Tibial artery (tissue), 4 donors: ENCODE data around the gene GID8.

Experiments used
- DNase-seq, 2 donors: peaks; one replicate each; pipeline ENCODE4 v3.0.0-alpha.2; 2019
- H3K27ac ChIP-seq, 2 donors: fragments of 200-600 bp; sonication (generic) in 1 of 2; 1 replicate in 1 of 2; 2 replicates in 1 of 2; pipeline ENCODE4 v1.5.1; 2018 to 2019; ENCODE audit warnings: mild to moderate bottlenecking in 1 of 2
- H3K27me3 ChIP-seq, 2 donors: fragments of 200-600 bp; sonication (generic) in 1 of 2; one replicate each; pipeline versions ENCODE4 v1.5.1 to v1.6.0; 2016 to 2019
- H3K36me3 ChIP-seq, 3 donors: fragments of 200-600 bp; sonication (generic) in 2 of 3; one replicate each; pipeline ENCODE4 v1.5.1; 2016 to 2019; ENCODE audit warnings: mild to moderate bottlenecking in 2 of 3
- H3K4me1 ChIP-seq, 4 donors: fragments of 200-600 bp; sonication (generic) in 2 of 4; 1 replicate in 3 of 4; 2 replicates in 1 of 4; pipeline ENCODE4 v1.5.1; 2016 to 2019
- H3K4me3 ChIP-seq, 2 donors: fragments of 200-600 bp; sonication (generic) in 1 of 2; 1 replicate in 1 of 2; 2 replicates in 1 of 2; pipeline ENCODE4 v1.5.1; 2018 to 2019; ENCODE audit warnings: mild to moderate bottlenecking in 2 of 2
- H3K9me3 ChIP-seq, 3 donors: fragments of 200-600 bp; sonication (generic) in 1 of 3; one replicate each; pipeline ENCODE4 v1.5.1; 2016 to 2019
- intact Hi-C: fragments of 100-400 bp; cut with DNase I; formaldehyde crosslinking; loops from one replicate; pipeline ENCODE4 v1.15.0; 2023; ENCODE audit warnings: low total_unique reads
- TF ChIP-seq, protein P1 (sequence below), 2 experiments: fragments of 200-600 bp in 1 of 2; fragments of 450-650 bp in 1 of 2; IDR thresholded peaks; one replicate each; pipeline ENCODE4 v1.5.1; 2017 to 2019; ENCODE audit warnings: antibody characterized with exemption in 2 of 2, mild to moderate bottlenecking in 1 of 2, moderate library complexity in 1 of 2

Gene GID8

DNA sequence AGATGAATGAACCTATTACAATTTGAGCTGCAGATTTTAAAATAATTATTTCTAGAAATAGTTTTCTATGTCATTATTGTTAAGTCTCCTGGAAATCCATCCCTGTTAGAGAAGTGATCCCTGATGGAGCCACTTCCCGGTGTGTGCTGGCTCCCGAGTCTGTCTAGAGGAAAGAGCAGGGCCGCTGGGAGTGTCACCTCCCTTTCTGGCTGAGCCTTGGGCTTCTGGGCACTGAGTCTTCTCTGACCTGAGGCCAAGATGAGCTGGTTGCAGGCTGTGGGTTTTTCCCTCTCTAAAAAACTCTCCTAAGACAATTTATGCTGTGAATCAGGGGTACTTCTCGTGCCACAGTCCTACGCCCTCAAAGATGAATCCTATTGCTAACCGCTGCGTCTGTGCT is 47.5 kb upstream of the GID8 start:
- TF ChIP-seq, protein P1, sequence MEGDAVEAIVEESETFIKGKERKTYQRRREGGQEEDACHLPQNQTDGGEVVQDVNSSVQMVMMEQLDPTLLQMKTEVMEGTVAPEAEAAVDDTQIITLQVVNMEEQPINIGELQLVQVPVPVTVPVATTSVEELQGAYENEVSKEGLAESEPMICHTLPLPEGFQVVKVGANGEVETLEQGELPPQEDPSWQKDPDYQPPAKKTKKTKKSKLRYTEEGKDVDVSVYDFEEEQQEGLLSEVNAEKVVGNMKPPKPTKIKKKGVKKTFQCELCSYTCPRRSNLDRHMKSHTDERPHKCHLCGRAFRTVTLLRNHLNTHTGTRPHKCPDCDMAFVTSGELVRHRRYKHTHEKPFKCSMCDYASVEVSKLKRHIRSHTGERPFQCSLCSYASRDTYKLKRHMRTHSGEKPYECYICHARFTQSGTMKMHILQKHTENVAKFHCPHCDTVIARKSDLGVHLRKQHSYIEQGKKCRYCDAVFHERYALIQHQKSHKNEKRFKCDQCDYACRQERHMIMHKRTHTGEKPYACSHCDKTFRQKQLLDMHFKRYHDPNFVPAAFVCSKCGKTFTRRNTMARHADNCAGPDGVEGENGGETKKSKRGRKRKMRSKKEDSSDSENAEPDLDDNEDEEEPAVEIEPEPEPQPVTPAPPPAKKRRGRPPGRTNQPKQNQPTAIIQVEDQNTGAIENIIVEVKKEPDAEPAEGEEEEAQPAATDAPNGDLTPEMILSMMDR (IDR thresholded peaks at IDR 0.05) = no peak
- Histone ChIP-seq H3K36me3 (peaks cover 67 to 100% (median 86%) of the 10 kb centered on the region in 3 donors), H3K27ac (no peak overlapping the region), H3K4me1 (peaks cover 0 to 6% (median 0%) of the 10 kb centered on the region in 4 donors), H3K4me3 (no peak overlapping the region), H3K9me3 (no peaks in the 10 kb centered on the region), H3K27me3 (no peaks in the 10 kb centered on the region)
- DNase-seq = no peak
- intact Hi-C loops = no loop called here

- Histone ChIP-seq H3K27me3 (no peaks in the 10 kb centered on the region), H3K27ac (no peak overlapping the region), H3K36me3 (peaks cover 74 to 100% (median 92%) of the 10 kb centered on the region in 3 donors), H3K4me3 (no peak overlapping the region), H3K9me3 (no peaks in the 10 kb centered on the region), H3K4me1 (peaks cover 0 to 6% (median 0%) of the 10 kb centered on the region in 4 donors)
- intact Hi-C loops = no loop called here
- no peak for DNase-seq
- TF ChIP-seq, protein P1 (IDR thresholded peaks at IDR 0.05) = no peak
Measured at GRCh38 chr20:62891111-62891510, 46.8 kb upstream of the GID8 start.

- H3K36me3 ChIP-seq = peaks cover 81 to 93% (median 91%) of the 10 kb centered on the region in 3 donors
- H3K4me3 ChIP-seq = no peak overlapping the region
- no peak for DNase-seq
- peaks cover 0 to 7% (median 0%) of the 10 kb centered on the region in 4 donors for H3K4me1 ChIP-seq
- H3K9me3 ChIP-seq = no peaks in the 10 kb centered on the region
- no peak overlapping the region for H3K27ac ChIP-seq
- TF ChIP-seq, protein P1 (IDR thresholded peaks at IDR 0.05) = no peak
- intact Hi-C loops = no loop called here
- H3K27me3 ChIP-seq = no peaks in the 10 kb centered on the region
Measured at GRCh38 chr20:62892348-62893304, 45.3 kb upstream of the GID8 start.

- TF ChIP-seq, protein P1 (IDR thresholded peaks at IDR 0.05) = no peak
- Histone ChIP-seq H3K27ac (no peak overlapping the region), H3K4me3 (no peak overlapping the region), H3K27me3 (no peaks in the 10 kb centered on the region), H3K4me1 (peaks cover 0 to 15% (median 2%) of the 10 kb centered on the region in 4 donors), H3K36me3 (peaks cover 76 to 83% (median 80%) of the 10 kb centered on the region in 3 donors), H3K9me3 (no peaks in the 10 kb centered on the region)
- intact Hi-C loops = no loop called here
- no peak for DNase-seq
Measured at GRCh38 chr20:62893700-62894099, 44.2 kb upstream of the GID8 start.

DNA sequence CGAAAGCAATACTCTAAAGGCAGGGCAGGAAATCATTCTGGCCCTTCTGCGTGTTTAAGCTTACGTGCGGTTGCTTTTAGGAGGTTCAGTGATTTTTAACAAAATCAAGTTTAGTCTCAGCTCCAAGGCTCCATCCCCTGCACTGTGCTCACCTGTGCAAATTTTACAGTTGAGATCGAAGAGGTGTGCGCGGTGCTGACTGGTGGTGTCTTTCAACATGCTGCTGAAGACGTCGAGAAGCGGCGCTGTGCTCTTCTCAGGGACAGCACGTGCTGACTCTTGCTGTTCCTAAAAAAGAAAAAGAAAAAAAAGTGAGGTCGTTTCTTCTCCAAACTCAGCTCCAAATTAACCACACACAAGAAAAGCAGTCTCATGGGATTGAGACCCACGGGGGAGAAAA is 43.7 kb upstream of the GID8 start:
- Histone ChIP-seq H3K27me3 (no peaks in the 10 kb centered on the region), H3K9me3 (no peaks in the 10 kb centered on the region), H3K27ac (no peak overlapping the region), H3K4me3 (no peak overlapping the region), H3K4me1 (peaks cover 0 to 21% (median 4%) of the 10 kb centered on the region in 4 donors), H3K36me3 (peaks cover 70 to 77% (median 74%) of the 10 kb centered on the region in 3 donors)
- intact Hi-C loops = no loop called here
- TF ChIP-seq, protein P1 (IDR thresholded peaks at IDR 0.05) = no peak
- DNase-seq = no peak
